Activated CD8-positive, alpha-beta memory T cell treated with anti-CD3 and anti-CD28 coated beads, Interleukin-2, amount 50 U/mL, for 4 hours (primary cell): ENCODE measurements around the gene MYO1E.
"Not testable (repeated sequence)": the region's sequence is repeated elsewhere in the genome, so short reads cannot be mapped to it uniquely, and the experiment has no call there.

Experiments
- DNase-seq: peaks from one replicate; pipeline ENCODE4 v3.0.0-alpha.2; 2020

The MYO1E gene

DNA sequence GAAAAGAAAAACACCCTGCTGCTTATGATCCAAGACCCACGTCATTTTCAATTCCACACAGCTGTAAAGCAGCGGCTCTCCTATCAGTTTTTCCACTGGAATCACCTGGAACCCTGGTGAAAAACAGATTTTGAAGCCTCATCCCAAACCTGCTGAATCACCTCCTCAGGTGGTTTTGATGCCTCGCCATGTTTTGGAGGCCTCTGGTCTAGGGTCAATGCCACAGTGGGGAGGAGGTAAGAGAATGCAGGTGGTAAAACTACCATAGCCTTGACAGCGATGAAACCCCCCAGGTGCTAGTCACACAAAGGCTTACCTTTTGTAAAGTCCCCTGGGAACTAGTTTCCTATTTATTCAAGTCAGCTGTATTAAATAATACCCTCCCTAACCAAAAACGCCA lies 24.8 kb downstream of the MYO1E start:
- no peak for DNase-seq

DNA sequence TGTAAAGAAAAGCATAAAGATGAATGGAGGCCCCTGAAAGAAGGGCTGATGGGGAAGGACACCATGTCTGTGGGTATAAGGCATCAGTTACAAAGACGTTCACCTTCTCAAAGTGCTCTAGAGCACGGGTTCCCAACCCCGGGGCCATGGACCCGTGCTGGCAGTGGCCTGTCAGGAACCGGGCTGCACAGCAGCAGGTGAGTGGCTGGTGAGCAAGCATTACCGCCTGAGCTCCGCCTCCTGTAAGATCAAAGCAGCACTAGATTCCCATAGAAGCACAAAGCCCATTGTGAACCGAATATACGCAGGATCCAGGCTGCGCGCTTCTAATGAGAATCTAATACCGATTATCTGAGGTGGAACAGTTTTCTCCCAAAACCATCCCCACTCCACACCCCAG lies 25.7 kb downstream of the MYO1E start:
- no peak for DNase-seq

DNA sequence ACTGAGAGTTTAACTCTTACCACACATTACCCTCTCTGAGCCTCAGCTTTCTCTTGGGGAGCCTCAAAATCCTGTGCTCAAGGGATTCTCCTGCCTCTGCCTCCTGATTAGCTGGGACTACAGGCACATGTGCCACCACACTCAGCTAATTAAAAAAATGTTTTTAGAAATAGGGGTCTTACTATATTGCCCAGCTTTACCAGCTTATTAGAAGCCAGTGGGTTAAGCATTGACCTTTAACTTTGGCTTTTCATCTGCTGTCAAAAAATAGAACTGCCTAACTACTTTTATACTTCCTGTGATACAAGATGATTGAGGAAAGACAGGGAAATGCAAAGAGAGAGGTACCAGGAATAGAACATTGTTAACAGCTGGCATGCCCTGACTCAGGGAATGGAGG lies 27.3 kb downstream of the MYO1E start:
- DNase-seq: no peak

DNA sequence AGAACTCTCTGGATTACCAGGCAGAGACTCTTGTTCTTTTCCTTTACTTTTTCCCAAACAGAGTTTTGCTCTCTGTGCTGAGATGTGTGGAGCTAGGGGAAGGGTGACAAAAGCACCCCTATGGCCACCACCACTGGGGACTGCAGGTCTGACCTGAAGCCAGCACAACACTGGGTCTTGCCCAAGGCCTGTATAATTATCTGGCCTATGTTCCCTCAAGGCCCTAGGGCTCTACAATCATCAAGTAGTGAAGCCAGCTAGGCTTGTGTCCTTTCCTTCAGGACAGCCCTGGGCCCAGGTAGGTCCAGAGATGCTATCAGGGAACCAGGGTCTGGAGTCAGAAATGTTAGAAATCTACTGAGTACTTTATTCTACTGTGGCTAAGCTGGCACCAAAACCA lies 28.4 kb downstream of the MYO1E start:
- no peak for DNase-seq

DNA sequence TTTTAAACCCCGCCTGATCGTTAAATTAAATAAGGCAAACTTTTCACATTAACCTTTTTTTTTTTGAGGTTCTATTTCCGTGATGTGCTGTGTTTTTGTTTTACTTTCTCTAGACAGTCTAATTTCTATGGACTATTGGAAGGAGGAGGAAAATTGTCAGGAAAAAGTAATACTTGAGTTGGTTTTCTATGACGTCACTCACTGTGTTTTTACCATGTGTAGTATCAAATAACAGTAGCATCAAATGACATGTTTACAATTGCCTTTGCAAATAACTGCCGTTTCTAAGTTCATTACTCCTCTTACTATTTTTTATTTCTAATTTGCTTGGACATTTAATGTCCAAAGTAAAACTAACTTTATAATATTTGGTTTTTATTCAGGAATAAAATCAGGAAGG lies 32.3 kb downstream of the MYO1E start:
- DNase-seq: no peak

DNA sequence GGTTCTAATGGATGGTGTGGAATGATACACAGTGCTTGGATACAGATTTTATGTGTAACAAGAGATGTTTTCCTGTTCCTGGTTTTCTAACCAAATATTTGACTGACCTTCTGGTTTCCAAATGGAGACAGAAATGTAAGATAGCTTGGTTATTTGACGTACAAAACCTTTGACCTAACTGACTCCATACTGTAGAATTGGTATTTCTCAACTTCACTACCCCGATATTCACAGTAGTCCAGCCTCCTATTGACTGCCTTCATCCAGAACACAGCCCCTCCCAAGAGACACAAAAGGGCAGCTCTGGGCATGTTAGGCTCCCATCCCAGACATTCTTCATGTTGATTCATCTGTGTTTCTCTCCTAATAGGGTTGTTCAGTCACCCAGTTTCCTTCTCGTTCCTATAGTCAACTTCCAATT lies 33.4 kb downstream of the MYO1E start:
- DNase-seq: no peak

DNA sequence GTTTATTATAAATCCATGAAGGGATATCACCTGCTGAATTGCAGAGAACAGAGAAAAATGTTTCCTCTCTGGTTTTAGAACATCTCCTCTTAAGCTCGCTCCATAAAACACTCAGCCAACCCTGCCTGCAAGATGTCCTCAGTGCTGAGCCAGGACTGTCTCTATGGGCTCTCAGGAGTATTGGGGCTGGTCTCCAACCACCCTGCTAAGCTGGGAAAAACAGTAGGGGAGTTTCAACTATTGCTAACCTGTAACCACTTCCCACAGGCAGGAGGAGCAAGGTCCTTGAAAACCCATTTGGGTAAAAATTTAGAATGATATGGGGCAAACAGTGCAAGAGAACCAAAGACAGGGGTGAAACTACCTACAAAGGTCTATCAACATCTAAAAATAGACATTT lies 34.3 kb downstream of the MYO1E start:
- DNase-seq: no peak

DNA sequence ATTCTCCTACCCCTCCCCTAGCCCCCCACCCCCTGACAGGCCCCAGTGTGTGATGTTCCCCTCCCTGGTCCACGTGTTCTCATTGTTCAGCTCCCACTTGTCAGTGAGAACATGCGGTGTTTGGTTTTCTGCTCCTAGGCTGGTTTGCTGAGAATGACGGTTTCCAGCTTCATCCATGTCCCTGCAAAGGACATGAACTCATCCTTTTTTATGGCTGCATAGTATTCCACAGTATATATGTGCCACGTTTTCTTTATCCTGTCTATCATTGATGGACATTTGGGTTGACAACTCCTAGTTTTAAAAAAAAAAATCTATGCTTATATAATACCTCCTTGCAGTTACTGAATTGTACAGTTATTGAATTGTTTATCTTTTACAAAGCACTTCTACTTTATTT lies 35.9 kb downstream of the MYO1E start:
- not testable (repeated sequence) for DNase-seq

DNA sequence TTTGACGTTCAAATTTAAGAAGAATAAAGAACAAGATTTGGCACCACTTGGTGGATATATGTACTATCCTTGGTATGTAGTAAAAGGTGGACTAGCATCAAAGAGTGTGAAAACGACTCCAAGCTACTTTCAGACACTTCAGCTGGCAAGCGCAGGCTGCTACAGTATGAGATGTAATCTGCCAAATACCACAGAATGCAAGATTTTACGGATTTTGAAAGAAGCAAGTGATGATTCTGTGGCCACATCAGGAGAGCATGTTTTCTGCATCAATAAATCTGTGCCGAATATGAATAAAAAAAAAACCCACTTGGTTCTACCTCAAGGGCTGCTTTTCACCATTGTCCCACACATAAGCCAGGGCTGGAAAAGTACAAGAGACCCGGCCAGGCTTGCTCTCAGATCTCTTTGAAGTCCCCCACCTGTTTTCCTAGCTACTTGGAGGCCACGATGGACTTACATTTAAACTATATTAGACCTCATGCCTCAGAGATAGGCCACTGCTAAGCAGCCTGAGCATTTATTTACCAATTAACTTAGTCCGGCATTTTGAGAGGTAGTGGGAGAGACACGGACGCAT lies 37.4 kb downstream of the MYO1E start:
- DNase-seq: no peak

DNA sequence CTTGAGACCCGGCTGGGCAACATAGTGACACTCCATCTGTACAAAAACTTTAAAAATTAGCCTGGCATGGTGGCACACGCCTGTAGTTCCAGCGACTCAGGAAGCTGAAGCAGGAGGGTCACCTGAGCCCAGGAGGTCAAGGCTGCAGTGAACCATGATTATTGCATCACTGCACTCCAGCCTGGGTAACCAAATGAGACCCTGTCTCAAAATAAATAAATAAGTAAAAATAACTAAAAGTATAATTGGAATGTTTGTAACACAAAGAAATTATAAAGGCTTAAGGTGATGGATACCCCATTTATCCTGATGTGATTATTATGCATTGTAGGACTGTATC lies 38.6 kb downstream of the MYO1E start:
- no peak for DNase-seq

DNA sequence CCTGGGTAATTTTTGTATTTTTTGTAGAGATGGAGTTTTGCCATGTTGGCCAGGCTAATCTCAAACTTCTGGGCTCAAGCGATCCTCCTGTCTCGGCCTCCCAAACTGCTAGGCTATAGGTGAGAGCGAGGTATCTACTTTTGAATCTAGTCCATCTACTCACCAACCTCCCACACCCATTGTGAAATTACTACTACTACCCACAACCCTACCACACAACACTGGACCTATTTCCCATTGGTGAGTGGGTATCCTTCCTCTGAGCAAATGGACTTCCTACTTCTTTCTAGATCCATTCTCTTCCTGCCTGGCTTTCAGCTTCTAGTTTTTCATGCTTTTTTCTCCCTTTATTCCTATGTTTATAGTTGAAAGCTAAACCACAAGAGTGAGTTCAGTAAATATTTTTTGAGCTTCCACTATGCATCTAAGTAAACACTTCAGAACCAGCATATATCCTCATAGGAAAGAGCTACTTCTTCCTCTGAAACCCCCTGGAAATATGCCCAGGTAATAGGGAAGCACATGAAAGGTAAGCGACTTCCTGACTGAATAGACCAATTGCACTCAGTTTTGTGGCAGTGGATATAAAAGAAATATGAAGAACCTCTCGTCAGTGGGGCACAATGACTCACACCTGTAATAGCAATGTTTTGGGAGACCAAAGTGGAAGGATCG lies 39.1 kb downstream of the MYO1E start:
- DNase-seq: no peak

DNA sequence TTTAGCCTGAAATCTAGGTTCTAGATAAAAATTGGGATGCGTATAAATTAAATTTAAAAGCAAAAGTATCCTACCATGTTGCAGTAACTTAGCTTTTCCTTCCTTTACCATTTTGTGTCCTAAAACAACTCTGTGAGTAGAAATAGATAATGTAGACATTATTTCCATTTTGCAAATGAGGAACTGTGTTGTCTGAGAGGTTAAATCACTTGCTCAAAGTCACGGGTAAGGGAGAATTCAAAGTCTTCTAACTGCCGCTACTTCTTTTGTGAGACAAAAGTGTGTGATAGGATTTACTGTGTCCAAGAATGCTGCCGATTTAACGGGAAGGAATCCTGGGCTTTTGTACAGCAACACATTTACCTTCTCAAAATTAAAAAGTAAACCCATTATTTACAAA lies 40.7 kb downstream of the MYO1E start:
- no peak for DNase-seq

DNA sequence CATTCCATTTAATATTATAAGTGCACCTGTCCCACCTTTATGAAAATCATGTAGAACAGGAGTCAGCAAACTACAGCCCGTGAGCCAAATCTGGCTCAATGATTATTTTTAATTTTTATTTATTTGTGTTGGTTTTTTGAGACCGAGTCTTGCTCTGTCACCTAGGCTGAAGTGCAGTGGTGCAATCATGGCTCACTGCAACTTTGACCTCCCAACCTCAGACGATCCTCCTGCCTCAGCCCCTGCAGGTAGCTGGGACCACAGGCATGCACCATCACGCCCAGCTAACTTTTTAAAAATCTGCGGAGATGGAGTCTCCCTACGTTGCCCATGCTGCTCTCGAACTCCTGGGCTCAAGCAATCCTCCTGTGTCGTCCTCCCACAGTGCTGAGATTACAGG lies 42.0 kb downstream of the MYO1E start:
- DNase-seq: no peak

DNA sequence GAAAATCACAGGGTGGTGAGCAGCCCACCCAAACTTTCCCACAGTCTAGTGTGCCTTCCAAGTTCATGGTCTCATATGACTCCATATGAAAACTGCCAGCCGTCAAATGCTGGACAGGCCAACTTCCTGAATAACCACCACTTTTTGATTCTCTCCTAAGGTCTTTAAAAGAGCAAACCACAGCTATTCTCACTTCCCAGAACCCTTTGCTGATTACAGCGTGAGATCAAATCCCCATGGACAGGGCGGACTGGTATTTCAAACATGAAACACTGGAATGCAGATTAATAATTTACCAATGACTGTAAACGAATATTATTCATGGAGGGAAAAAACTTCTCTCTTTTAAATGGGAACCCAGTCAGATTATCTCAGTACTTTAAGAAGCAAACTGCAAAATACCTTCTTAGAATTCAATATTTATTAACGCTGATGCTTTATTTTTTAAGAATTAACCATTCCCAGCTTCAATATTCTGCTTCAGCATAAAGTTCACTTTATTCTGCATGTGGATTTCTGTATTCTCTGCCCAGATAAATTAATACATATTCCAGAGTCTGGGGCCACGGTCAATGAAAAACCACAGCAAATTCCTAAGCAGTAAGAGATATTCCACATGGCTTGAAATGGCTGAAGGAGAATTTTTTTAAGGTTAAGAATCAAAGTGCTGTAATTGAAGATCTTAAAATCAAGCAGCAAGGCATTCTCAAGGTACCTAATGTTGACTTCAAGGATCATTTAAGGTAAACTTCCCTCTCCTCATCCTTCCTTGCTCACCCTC lies 42.9 kb downstream of the MYO1E start:
- no peak for DNase-seq

DNA sequence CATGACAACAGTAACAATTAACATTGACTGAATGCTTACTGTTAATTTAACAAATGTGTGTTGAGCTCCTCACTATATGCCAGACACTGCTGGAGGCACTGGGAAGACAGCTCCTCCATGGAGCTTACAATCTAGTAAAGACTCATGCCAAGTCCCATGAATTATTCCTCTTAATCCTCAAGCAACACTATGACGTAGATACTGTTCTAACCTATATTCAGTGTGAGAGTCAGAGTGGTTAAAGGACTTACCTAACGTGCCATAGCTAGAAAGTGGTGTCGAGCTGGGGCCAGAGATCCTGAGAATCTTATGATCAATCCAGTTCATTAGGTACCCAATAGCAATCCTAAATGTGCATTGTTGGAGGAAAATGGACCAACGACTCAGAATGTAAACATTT lies 43.6 kb downstream of the MYO1E start:
- DNase-seq: no peak

DNA sequence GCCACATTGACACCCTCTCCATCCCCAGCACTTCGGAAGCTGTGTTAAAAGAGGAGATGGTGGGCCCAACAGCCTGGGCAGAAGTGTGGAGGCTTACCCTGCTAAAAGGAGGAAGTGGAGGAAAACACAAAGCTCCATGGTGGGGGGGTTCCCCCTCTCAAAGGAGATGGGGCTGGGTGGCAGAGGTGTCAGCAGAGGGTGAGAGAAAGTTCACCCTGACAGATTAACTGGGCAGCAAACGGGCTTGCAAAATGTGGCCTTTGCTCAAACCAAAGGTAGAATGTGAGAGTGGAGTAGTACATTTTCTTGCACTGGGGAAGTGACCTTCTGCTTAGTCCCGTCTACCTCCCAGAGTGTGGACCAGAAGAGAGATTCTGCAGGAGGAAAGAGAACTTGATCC lies 44.7 kb downstream of the MYO1E start:
- DNase-seq: no peak

DNA sequence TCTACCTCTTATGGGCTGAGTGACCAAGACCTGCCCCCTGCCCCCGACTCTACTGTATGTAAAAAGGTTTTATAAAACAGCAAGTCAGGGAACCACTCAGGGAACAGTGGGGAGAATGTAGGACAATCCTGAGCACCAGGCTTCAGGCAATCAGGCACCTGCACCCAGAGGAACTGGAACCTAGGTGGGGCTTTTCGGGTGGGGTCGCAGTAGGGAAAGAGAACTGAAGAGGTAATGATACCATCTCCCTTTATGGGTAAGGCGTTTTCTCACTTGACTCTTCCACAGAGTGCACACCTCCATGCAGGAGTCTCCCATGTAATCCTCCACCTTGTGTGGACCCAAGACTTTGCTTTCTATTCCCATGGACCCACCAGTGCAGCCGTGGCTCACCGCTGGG lies 45.8 kb downstream of the MYO1E start:
- no peak for DNase-seq

DNA sequence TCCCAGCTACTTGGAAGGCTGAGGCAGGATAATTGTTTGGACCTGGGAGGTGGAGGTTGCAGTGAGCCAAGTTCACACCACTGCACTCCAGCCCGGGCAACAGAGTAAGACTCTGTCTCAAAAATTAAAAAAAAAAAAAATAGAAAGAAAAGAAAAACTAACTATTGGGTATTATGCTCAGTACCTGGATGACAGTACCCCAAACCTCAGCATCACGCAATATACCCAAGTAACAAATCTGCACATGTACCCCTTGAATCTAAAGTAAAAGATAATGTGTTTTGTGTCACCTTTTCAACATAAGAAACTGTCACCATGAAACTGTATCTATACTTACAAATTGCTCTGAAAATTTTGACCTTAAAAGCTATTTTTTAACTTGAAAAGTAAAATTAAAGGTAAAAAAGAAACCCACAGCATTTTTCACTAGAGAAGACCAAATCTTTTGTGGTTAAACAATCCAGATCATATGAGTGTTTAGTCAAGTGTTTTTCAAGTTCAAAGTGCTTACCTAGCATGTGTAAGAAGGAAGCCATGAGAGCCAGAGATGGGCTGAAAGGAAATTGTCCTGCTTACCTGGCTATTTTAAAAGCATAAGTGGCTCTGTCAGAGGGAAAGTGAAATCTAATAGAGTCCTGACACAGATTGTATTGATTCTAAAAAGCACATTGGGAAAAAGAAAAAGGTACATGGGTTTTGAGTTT lies 50.5 kb downstream of the MYO1E start:
- DNase-seq: no peak

DNA sequence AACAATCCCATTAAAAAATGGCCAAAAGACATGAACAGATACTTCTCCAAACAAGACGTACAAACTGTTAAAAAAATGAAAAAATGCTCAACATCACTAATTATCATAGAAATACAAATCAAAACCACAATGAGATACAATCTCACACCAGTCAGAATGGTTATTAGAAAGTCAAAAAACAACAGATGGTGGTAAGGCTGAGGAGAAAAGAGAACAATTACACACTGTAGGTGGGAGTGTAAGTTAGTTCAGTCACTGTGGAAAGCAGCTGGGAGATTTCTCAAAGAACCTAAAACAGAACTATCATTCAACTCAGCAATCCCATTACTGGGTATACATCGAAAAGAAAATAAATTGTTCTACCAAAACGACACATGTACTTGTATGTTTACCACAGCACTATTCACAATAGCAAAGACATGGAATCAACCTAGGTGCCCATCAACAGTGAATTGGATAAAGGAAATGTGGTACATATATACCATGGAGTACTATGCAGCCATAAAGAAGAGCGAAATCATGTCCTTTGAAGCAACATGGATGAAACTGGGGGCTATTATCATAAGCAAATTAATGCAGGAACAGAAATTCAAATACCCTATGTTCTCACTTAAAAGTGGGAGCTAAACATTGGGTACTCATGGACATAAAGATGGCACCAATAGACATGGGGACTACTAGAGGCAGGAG lies 51.5 kb downstream of the MYO1E start:
- no peak for DNase-seq

DNA sequence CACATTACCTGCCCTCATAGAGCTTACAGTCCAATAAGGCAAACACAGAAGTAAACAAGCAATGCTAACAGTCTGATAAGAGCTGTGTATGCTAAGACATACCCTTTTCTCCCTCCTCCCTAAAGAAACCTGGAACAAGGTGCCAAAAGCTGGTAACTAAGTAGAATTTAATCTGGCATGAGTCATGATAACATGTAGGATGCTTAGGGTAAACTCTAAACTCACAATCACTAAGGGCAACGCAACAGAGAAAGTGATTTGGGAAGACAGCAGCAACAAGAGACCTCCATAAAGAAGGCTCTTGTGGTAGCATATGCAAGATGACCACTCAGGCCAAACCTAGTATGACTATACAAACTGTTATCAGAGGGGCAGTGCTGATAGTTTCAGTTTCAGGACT lies 55.5 kb downstream of the MYO1E start:
- DNase-seq: no peak

DNA sequence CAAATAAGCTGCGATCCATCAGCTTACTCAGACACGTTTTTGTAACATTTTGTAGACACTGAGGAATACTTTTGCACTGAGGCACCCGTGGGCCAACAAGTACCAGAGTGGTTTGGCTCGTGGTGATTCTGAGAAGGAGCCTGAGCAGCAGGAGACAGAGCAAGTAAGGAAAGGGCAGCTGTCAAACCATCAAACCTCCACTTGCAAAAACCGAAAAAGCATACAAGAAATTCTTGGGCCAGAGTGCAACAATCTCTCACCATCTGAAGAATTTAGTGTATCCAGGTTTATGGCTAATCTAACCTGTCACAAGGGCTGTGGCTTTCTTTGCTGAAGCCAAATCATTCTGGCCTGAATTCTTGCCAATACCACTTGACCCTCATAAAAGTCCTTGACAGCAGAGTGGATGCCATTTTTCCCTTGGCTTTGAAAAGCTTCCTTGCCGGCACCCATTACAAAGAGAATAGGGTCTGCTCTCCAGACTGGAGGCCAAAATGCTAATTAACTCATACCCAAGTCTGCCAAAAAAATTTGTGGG lies 56.7 kb downstream of the MYO1E start:
- DNase-seq: no peak

DNA sequence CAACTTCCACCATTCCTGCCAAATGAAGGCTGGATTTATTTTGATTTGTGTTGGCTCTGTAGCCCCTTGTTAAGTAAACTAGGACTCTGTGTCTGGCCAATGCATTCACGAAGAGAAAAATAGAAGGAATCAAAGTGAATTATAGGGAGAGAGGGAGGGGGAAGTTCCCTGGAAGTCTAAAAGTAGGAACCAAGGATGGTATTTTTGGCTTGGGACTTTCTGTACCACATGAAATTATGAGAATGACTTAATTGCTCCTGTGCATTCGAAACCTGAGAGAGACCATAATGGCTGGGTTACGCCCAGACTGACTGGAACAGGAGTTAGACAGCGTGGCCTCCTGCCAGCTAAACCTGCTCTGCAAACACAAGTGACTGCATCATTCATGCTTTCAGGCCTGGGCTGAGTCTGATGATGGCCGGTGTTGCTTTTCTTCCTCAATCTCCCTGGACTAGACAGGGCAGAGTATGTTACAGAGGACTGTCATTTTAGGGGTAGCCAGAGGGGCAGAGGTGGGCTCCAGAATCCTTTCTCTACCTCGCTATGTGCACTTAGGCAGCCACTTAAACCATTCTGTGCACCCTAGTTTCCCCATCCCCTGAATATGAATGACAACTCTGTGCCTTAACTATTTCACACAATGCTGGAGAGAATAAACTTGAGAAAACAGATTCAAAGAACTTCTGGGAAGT lies 58.9 kb downstream of the MYO1E start:
- no peak for DNase-seq
